ENCODE data around the gene TMEM219.
A peak's percentile ranks its signal among the peaks of the same experiment; 100 is the strongest.
"Not testable (repeated sequence)": the region's sequence is repeated elsewhere in the genome, so short reads cannot be mapped to it uniquely, and the experiment has no call there.

Gene TMEM219

DNA sequence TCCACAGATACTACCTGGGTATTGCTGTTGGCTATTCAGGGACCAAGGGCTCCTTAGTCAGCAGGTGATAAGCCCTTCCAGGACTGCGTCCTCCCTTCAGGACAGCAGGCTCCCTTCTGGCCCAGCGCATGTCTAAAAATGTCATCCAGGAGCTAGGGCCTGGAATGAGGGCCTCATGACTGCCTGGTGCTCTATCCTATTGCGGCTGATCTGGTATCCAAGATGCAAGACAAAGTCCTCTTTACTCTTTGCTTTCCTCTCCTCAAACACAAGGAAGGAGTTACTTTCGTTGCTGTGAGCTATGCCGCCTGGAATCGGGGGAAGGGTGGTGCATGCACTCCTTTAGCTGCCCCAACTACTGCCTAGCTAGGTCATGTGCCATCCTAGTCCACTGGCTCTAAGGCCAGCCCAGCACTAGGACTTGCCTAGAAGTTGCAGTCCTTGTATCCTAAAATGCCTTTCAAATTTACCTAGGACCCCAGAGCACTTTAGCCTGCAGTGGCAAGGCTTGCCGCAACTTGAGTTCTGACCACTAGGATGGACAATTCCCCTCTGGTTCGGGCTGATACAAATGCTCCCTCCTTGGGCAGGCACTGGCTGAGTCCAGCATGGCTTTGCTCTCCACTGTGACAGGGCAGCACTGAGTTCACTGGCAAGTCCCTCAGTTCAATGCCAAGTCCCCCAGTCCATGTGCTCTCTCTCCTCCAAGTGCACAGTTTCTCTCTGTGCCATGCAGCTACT is 10.1 kb upstream of the TMEM219 start:
- no peak for DNase-seq

DNA sequence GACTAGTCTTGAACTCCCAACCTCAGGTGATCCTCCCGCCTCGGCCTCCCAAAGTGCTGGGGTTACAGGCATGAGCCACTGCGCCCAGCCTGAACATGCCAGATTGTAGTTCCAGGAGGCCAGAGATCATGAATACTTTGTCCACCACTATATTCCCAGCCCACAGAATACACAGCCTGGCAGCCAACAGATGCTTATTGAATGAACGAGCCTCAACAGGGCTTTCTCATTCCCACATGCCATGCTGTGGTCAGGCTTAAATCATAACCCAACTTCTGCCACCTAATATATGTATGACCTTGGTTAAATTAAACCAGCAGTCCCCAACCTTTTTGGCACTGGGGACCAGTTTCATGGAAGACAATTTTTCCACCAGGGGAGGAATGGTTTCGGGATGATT is 3.1 kb upstream of the TMEM219 start:
- DNase-seq, result no peak

DNA sequence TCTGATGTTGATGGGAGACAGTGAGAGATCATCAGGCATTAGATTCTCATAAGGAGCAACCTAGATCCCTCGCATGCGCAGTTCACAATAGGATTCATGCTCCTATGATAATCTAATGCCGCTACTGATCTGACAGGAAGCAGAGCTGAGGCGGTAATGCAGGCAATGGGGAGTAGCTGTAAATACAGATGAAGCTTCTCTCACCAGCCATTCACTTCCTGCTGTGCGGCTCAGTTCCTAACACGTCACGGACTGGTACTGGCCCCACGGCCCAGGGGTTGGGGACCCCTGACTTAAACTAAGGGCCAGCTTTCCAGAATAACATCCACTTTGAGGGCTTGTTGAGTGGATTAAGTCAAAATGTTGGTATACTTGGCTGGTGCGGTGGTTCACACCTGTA is 2.6 kb upstream of the TMEM219 start:
- DNase-seq, result no peak

DNA sequence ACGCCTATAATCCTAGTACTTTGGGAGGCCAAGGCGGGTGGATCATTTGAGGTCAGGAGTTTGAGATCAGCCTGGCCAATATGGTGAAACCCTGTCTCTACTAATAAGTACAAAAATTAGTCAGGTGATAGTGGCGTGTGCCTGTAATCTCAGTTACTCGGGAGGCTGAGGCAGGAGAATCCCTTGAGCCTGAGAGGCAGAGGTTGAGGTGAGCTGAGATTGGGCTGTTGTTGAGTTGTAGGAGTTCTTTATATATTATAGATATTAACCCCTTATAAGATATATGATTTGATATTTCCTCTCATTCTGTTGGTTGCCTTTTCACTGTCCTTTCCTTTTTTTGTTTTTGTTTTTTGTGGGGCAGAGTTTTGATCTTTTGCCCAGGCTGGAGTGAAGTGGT is 2.1 kb upstream of the TMEM219 start:
- DNase-seq, result not testable (repeated sequence)

DNA sequence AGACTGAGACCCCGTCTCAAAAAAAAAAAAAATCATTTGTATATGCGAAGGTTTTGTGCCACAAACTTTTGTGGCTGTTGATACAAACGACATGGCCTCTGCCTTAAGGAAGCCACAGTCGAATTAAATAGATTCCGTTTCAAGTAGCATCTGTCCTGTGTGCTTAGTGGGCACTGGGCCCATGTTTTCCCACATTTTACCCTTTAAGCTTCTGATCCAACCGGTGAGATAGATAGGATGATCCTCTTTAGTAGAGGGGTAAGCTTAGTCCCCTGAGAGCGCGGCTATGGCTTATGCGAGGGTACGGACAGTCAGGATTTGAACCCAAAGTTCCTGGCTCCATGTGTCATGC is 776 bp upstream of the TMEM219 start:
- DNase-seq, result no peak

DNA sequence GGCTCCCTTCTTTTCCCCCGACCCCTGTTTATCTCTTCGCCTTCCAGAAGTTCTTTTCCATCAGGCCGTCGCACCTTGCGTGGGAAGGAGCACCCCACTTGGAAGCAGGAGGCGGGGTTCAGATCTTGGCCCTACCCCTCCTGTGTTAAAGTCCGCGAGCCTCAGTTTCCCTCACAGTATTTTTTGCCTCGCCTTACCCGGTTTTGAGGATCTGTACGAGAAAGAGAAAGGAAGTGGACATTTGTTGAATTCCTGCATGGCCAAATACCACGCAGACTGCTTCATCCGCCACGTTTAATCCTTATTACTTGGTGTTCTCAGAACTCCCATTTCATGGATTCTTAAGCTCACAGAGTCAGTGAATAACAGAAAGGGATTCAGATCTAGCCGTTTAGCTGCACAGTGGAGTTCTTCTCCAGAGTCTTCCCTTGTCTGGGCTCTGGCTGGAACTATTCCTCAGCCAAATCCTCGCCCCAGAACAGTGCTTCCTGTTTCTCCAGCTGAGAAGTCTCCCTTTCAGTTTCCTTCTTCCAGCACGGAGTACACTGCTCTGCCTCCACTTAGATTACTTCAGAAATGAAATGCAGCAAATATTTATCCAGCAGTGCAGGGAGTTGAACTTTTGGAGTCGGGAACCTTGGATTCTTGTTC is 590 bp downstream of the TMEM219 start:
- DNase-seq, result peak in 1 of 2 donors; percentile 18

DNA sequence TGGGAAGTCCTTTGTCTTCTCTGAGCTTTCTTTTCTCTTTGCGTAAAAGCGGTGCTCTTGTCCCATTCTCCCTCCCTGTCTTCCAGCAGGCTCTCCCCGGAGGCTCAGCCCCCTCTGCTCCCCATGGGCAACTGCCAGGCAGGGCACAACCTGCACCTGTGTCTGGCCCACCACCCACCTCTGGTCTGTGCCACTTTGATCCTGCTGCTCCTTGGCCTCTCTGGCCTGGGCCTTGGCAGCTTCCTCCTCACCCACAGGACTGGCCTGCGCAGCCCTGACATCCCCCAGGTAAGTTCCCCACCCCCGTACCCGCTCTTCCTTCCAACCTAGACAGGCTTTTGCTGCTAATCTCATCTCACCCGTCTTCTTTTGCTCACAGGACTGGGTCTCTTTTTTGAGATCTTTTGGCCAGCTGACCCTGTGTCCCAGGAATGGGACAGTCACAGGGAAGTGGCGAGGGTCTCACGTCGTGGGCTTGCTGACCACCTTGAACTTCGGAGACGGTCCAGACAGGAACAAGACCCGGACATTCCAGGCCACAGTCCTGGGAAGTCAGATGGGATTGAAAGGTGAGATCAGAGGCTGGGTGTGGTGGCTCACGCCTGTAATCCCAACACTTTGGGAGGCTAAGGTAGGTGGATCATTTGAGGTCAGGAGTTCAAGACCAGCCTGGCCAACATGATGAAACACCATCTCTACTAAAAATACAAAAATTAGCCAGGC is 1.3 kb downstream of the TMEM219 start:
- no peak for DNase-seq

DNA sequence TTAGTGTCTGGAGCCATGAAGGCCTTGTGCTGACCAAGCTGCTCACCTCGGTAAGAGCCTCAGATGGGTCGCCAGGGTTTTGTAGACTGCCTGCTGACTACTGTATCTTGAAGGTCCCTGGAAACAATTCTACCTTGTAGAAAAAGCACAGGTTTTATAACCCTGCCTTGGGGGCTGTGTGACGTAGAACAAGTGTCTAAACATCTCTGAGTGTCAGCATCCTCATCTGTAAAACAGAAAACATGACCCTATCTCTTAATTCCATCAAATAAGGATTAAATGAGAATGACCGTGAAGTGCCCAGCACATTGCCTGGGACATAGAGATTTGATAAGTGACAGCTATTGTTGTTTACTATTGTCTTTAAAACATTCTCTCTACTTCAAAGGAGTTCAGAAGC is 6.3 kb downstream of the TMEM219 start:
- DNase-seq, result no peak

DNA sequence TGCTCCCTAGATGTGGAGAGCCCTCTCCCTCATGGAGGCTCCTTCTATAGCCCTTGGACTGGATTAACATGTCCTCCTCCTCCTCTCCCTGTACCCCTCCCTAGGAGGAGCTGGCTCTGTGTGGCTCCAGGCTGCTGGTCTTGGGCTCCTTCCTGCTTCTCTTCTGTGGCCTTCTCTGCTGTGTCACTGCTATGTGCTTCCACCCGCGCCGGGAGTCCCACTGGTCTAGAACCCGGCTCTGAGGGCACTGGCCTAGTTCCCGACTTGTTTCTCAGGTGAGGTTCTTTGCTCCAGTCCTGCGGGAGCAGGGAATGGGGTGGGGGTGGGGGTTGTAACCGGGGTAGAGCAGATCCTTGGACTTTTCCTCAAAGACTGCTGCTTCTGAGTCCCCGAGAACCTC is 9.4 kb downstream of the TMEM219 start:
- DNase-seq, result no peak

DNA sequence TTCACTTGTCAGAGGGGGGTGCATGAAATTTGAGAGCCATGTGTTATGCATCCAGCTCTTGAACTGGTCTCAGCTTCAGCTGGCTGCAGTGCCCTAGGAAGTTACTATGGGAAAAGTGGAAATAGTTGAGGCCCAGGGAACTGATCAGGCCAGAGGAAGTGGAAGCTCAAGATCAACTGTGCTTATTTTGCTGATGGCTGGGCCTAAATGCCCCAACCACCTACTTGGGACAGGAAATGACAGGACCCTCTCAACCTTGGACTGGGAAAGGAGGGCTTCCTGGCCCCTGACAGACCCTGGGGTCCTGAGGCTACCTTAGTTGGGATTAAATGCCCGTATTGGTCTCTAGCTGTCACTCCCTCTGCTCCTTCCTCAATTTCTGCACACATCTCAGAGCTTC is 10.6 kb downstream of the TMEM219 start:
- DNase-seq, result no peak

DNA sequence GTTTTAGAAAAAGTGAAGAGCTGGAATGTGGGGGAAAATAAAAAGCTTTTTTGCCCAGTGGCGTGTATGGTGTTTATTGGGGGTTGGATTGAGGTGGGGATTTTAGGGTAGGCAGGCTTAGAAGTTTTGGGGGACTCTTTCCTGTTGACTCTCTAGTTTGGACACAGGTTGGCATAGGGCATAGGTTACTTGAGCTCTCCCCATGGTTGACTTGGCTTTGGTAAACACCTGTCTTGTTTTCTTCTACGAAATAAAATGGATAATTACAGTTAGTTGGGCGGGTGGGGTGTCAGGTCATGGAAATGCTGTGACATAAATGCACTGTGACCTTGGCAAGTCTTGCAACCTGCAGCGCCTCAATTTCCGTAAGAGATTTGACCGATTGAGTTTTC is 11.1 kb downstream of the TMEM219 start:
- DNase-seq, result no peak

DNA sequence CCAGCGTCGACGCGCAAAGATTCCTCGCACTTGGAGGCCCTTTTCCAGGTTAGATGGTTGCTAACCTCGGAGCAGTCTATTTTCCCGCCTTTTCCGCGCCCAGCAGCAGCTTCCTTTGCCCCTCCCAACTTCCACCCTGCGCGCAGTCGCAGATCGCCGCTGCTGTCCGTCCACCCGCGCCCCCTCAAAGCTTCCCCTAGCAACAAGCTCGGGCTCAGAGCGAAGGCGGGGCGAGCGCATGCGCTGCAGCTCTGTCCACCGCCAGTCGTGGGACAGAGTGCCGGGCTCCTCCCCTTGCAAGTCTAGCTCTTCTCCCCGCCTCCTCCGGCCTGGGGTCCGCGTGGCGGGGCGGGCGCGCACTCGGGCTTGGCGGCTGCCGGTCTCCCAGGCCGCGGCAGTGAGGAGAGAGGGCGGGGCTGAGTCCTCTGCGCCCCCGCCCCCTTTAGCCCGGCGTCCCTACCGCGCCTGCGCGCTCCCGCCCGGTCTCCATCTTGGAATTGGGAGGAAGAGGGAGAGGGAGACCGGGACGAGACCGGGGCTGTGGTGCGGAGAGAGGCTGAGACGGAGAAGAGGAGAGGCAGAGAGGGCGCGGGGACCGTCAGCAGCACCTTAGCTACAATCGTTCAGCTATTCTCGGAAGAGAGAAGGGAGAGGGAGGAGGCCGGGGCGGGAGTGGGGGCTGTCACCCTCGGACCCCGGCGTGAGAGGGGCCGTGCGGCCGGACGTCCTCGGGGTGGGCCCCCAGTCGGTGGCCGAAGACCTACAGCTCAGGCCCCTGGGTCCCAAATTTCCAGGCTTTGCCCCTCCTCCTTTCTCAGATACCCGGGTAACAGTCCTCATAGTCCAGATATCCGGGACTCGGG is 11.7 kb downstream of the TMEM219 start, which contains the start of gene TAOK2:
TAOK2 (plus strand) TSS at position 485 of the 863 bp plus-strand sequence. CDS start 3,905 bp downstream, outside the sequence.
- peak; percentile 98 to 99 for DNase-seq

DNA sequence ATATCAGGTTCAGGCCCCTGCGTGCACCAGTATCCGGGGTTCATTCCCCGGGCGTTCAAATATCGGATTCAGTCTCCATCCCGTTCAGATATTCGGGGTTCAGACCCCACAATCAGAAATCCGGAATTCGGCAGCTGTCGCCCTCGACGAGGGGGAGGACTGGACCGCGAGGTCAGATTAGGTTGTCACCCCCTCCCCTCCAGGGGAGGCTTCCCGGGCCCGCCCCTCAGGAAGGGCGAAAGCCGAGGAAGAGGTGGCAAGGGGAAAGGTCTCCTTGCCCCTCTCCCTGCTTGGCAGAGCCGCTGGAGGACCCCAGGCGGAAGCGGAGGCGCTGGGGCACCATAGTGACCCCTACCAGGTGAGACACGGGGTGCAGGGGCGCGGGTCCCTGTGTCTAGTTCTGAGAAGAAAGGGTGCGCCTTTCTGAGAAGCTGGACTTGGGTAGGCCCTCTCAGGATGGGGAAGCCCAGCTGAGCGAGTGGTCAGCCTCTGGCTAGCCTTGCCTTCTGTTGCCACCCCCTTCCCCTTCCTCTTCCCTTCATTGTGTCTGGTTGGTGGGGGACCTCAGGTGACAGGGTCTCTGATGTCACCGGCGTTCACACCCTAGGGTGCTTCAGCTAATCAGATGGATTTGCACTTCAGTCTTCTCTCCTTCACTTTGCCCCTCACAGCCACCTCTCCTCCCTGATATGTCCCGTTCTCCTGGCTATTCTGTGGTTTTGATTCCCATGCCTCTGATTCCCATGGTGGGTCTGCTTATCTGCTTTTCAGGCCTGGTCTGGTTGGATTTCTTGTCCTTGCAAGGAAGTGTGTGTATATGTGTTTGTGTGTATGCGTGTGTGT is 12.6 kb downstream of the TMEM219 start:
- DNase-seq, result peak; percentile 23 to 41

DNA sequence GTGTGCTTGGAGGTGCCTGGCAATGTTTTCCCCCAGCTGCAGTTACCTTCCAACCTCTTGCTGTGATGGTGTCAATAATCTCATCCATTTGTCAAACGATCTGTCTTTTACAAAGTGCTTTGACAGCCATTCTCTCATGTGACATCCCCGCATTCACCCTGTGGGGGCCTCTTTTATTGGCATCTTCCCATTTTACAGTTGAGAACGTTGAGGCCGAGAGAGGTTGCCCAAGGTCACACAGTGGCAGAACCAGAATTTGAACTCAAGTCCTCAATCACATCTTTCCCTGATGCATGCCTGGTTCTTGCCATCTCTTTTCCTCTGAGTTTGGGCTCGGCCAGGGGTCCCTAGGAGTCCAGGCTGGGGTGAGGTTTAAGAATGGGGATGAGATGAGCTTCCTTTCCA is 13.3 kb downstream of the TMEM219 start:
- DNase-seq, result no peak

DNA sequence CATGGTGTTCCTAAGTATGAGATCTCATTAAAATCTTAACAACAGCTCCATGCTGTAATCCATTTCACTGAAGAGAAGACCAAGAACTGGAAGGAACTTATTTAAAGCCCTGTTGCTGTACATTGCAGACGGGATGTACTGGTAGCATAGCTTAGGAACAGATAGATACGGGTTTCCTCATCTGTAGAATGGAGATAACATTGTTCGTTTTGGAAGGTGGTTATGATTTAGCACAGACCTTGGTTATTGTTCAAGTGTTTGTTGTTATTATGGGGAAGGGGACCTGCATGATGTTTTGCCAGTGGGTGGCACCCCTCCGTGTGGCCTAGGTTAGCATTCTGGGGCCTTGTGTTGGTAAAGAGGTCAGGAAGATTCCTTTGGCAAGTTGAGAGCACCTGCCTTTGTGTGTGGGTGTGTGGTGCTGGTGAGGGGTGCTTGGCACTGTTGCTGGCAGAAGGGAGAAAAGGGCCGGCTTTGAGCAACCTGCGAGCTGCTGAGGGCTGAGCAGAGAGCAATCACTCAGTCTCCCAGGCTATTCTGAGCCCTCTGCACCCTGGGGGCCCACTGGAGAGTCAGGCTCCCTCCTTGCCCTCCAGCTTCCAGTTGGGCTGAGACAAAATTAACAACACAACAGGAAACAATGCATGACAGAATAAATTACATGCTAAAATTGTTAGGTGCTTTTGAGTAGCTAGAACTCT is 14.1 kb downstream of the TMEM219 start:
- DNase-seq, result no peak

DNA sequence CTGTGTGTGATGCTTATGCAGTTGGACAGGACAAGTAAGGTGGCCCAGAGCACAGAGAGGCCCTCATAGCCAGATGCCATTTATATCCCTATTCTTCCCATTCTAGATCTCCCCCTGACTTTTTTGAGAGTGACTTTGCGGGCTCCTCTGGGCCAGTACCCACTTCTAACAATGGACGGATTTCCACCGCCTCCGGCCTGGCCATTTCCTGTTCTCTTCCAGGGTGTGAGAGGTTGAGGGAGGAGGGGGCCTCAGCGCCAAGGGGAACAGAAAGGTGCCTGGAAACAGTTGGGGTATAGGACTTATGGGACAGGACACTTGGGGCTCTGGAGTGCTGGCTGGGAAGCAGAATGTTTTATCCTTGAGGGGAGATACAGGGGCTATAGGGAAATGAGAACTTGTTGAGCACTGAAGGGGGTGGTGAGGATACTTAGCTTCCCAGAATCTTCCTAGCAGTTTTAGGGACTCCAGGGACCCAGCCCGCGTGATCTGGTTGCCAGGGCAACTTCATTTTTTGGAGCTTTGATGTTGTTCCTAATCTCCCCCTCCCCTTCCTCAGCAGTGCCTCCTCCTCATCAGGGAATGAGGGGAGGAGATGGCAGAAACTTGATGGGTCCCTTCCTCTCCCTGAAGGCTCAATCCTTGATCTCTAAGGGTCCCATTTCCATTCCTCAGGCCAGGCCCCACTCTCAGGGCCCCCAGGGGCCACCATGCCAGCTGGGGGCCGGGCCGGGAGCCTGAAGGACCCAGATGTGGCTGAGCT is 15.4 kb downstream of the TMEM219 start:
- no peak for DNase-seq

DNA sequence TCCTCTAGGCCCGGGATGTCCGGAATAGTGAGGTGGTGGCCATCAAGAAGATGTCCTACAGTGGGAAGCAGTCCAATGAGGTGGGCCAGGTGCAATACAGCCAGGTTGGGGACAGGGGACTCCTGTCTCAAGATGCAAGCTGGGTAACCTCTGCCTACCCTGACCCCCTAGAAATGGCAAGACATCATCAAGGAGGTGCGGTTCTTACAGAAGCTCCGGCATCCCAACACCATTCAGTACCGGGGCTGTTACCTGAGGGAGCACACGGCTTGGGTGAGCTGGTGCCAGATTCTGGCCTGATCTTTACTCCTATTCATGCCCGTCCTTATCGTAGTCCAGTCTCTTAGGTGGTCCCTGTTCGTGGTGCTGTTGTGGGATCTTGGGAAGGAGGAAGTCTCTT is 16.2 kb downstream of the TMEM219 start:
- no peak for DNase-seq

DNA sequence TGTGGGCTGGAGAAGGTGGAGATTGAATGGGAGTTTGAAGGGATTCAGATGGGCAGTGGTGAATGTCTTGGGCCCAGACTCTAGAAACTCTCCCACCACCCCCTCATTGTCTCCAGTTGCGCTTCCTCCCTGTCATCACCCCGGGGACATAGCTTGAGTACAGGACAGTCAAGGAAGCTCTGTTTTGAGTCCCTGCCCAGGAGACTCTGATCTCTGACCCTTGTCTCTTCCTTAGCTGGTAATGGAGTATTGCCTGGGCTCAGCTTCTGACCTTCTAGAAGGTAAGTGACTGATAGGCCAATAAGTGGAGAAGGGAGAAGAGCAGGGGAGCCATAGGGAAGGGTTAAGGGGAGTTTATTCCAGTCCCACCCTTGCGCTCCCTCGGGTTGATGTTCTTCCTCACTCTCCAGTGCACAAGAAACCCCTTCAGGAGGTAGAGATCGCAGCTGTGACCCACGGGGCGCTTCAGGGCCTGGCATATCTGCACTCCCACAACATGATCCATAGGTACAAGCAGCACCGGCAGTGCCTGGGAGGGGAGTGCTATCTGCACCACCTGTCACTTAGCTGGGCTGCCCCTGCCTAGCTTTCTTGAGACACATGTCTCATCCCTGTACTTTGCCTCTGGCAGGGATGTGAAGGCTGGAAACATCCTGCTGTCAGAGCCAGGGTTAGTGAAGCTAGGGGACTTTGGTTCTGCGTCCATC is 16.8 kb downstream of the TMEM219 start:
- DNase-seq, result no peak

DNA sequence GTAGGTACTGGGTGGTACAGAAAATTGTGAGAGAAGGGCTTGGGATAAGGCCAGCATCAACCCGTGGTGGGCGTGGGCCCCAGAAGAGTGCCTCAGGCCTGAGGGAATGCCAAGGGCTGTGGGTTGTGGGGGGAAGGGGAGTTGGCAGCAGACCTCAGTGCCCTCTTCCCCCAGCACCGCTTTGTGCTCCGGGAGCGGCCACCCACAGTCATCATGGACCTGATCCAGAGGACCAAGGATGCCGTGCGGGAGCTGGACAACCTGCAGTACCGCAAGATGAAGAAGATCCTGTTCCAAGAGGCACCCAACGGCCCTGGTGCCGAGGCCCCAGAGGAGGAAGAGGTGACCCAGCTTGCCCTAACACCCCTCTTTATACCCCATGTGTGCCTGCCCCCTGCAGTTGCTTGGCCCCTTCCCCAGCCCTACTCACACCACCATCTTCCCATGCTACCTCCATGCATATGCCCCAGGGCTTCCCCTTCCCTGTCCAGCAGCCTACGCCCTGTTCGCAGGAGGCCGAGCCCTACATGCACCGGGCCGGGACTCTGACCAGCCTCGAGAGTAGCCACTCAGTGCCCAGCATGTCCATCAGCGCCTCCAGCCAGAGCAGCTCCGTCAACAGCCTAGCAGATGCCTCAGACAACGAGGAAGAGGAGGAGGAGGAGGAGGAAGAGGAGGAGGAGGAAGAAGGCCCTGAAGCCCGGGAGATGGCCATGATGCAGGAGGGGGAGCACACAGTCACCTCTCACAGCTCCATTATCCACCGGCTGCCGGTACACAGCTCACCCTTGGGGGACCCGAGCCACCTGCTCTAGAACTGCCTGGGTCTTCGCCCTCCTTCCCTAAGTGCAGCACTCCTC is 20.9 kb downstream of the TMEM219 start:
- no peak for DNase-seq

Measured in CD4-positive, alpha-beta T cell treated with Interferon alpha-2 for 1 hour (primary cell).